HepG2 (cell line): ENCODE data around the gene FJX1. TPM values are rescaled to one million over a fixed set of nuclear protein-coding genes. Genes with fewer than 3 reads are reported as not detected.
A peak's percentile ranks its signal among the peaks of the same experiment; 100 is the strongest.

Experiments used
- AHR ChIP-seq: IDR thresholded peaks from 2 replicates; pipeline ENCODE4 v1.6.1; 2018; ENCODE audit warnings: missing genetic modification reagents, missing compliant biosample characterization
- CBFB ChIP-seq: sonication (generic); formaldehyde crosslinking; IDR thresholded peaks from 2 replicates; pipeline ENCODE4 v1.4.0; 2020; ENCODE audit warnings: missing genetic modification reagents
- JUN ChIP-seq: sonication (generic); formaldehyde crosslinking; IDR thresholded peaks from 2 replicates; pipeline ENCODE4 v1.4.0; 2020; ENCODE audit warnings: mild to moderate bottlenecking, missing genetic modification reagents
- KMT2B ChIP-seq: IDR thresholded peaks from 2 replicates; pipeline ENCODE4 v1.6.1; 2016; ENCODE audit warnings: missing genetic modification reagents, missing compliant biosample characterization
- MATR3 ChIP-seq: sonication (generic); formaldehyde crosslinking; IDR thresholded peaks from 2 replicates; pipeline ENCODE4 v1.4.0; 2020; ENCODE audit warnings: missing genetic modification reagents
- MAZ ChIP-seq, 2 experiments: sonication (generic) in 1 of 2; formaldehyde crosslinking in 1 of 2; IDR thresholded peaks; 2 replicates each; pipeline versions ENCODE4 v1.5.0 to v1.6.1; 2012 to 2020; ENCODE audit warnings: low read depth in 2 of 2, mild to moderate bottlenecking in 2 of 2, borderline replicate concordance in 1 of 2, improper control_type of control experiment in 1 of 2, low read length in 1 of 2, missing genetic modification reagents in 1 of 2, moderate library complexity in 1 of 2
- NR2C2 ChIP-seq: sonication (generic); formaldehyde crosslinking; IDR thresholded peaks from 2 replicates; pipeline ENCODE4 v1.4.0; 2020; ENCODE audit warnings: missing genetic modification reagents, mild to moderate bottlenecking, moderate library complexity, borderline replicate concordance
- PPARG ChIP-seq: conservative IDR thresholded peaks from 2 replicates; pipeline ENCODE4 v1.6.1; 2016; ENCODE audit warnings: missing biosample characterization, missing genetic modification reagents
- PRPF4 ChIP-seq: fragments of 200-400 bp; formaldehyde crosslinking; IDR thresholded peaks from 2 replicates; pipeline ENCODE4 v1.6.1; 2016; ENCODE audit warnings: low read length, low read depth; ENCODE audit not compliant: poor library complexity, severe bottlenecking
- SALL1 ChIP-seq: sonication (generic); formaldehyde crosslinking; IDR thresholded peaks from 2 replicates; pipeline ENCODE4 v1.8.0; 2022; ENCODE audit warnings: mild to moderate bottlenecking, missing genetic modification reagents
- SRF ChIP-seq: IDR thresholded peaks from 2 replicates; pipeline ENCODE4 v1.6.1; 2011; ENCODE audit warnings: mild to moderate bottlenecking, low read depth, low read length, moderate library complexity
- SYNCRIP ChIP-seq: fragments of 200-400 bp; formaldehyde crosslinking; IDR thresholded peaks from 2 replicates; pipeline ENCODE4 v1.6.1; 2018; ENCODE audit warnings: mild to moderate bottlenecking, low read depth, low read length; ENCODE audit not compliant: insufficient read depth
- U2AF1 ChIP-seq: fragments of 200-400 bp; formaldehyde crosslinking; optimal IDR thresholded peaks from 2 replicates; pipeline ENCODE3; 2017; ENCODE audit warnings: mild to moderate bottlenecking, low read depth, low read length
- ZFP41 ChIP-seq: sonication (generic); formaldehyde crosslinking; IDR thresholded peaks from 2 replicates; pipeline ENCODE4 v1.4.0; 2020; ENCODE audit warnings: mild to moderate bottlenecking, missing genetic modification reagents, borderline replicate concordance
- ZNF230 ChIP-seq: sonication (generic); formaldehyde crosslinking; IDR thresholded peaks from 2 replicates; pipeline ENCODE4 v1.4.0; 2020; ENCODE audit warnings: mild to moderate bottlenecking, missing genetic modification reagents
- ZNF33B ChIP-seq: sonication (generic); formaldehyde crosslinking; IDR thresholded peaks from 2 replicates; pipeline ENCODE4 v1.5.1; 2020; ENCODE audit warnings: mild to moderate bottlenecking, missing genetic modification reagents
- ZNF367 ChIP-seq: sonication (generic); formaldehyde crosslinking; IDR thresholded peaks from 2 replicates; pipeline ENCODE4 v1.4.0; 2020; ENCODE audit warnings: missing genetic modification reagents, borderline replicate concordance
- ZNF460 ChIP-seq: sonication (generic); formaldehyde crosslinking; IDR thresholded peaks from 2 replicates; pipeline ENCODE4 v1.5.1; 2020; ENCODE audit warnings: missing genetic modification reagents, mild to moderate bottlenecking, borderline replicate concordance
- ZNF567 ChIP-seq: sonication (generic); formaldehyde crosslinking; IDR thresholded peaks from 2 replicates; pipeline ENCODE4 v1.8.1; 2023; ENCODE audit warnings: mild to moderate bottlenecking, missing genetic modification reagents, borderline replicate concordance
- ZNF607 ChIP-seq: sonication (generic); formaldehyde crosslinking; IDR thresholded peaks from 2 replicates; pipeline ENCODE4 v1.5.1; 2020; ENCODE audit warnings: missing genetic modification reagents, mild to moderate bottlenecking, borderline replicate concordance
- ZNF83 ChIP-seq: sonication (generic); formaldehyde crosslinking; IDR thresholded peaks from 2 replicates; pipeline ENCODE4 v1.4.0; 2020; ENCODE audit warnings: missing genetic modification reagents, mild to moderate bottlenecking, borderline replicate concordance
- polyA plus RNA-seq, 8 experiments: library from polyadenylated mRNA; depleted of rRNA in 3 of 8; stranded (reverse) in 7 of 8; unstranded in 1 of 8; fragments of >200 nt; fragmentation: Illumina TruSeq in 4 of 8; extraction: Trizol in 4 of 8; gene quantifications; 2 replicates each; pipeline versions ENCODE4 v1.2.1 to v1.2.3, GENCODE V29; 2011 to 2016; ENCODE audit warnings: low read depth in 4 of 8, missing spikeins in 1 of 8, mixed read lengths in 1 of 8; ENCODE audit not compliant: insufficient read depth in 1 of 8
- total RNA-seq, 5 experiments: library from RNA; depleted of rRNA; stranded (reverse); fragments of >200 nt; fragmentation: Illumina TruSeq; extraction: Trizol; gene quantifications; 2 replicates each; pipeline ENCODE4 v1.2.3, GENCODE V29; 2016; ENCODE audit warnings: low read depth in 1 of 5
- TF ChIP-seq, protein P1 (sequence below): sonication (generic); formaldehyde crosslinking; IDR thresholded peaks from 2 replicates; pipeline ENCODE4 v1.5.0; 2020; ENCODE audit warnings: missing genetic modification reagents
- TF ChIP-seq, protein P2 (sequence below): sonication (generic); formaldehyde crosslinking; IDR thresholded peaks from 2 replicates; pipeline ENCODE4 v1.5.0; 2020; ENCODE audit warnings: mild to moderate bottlenecking, missing genetic modification reagents
- TF ChIP-seq, protein P3 (sequence below): IDR thresholded peaks from 2 replicates; pipeline ENCODE4 v1.6.1; 2018; ENCODE audit warnings: missing genetic modification reagents

FJX1 gene
- total and polyA plus RNA-seq, 2 of the 13 experiments (the other 11 are each of a cell fraction or from before 2014, with no cell fraction given), result 0.40 to 0.82 TPM

DNA sequence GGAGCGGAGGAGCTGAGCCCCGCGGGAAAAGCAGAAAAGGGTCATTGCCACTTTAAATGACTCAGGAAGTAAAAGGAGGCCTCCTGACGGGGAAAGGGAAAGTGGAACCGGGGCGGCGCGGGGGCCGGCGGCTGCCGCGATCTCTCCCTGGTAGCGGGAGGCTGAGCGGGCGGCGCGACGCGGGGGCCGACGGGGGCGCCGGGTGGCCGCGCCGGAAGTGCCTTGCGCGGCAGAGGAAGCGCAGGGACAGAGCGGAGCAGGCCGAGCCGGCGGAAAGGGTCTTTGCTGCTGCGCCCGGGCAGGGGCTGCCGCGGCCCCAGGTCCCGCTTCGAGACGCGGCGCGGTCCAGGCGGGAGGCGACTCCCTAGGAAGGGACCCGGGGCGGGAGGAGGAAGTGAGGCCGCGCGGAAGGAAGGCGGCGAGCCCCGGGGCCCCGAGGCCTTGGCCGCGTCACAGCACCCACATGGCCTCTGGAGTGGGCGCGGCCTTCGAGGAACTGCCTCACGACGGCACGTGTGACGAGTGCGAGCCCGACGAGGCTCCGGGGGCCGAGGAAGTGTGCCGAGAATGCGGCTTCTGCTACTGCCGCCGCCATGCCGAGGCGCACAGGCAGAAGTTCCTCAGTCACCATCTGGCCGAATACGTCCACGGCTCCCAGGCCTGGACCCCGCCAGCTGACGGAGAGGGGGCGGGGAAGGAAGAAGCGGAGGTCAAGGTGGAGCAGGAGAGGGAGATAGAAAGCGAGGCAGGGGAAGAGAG lies 44.6 kb downstream of the FJX1 start, which contains the start of gene TRIM44 (continued):
- TF ChIP-seq MAZ (IDR thresholded peaks at IDR 0.05; ENCODE audit: borderline replicate concordance, low read depth, low read length), result 0 out of 2 replicates have a peak, but pooled peaks have one; percentile 13
- TF ChIP-seq MAZ (CRISPR knock-in tag; IDR thresholded peaks at IDR 0.05; ENCODE audit: low read depth), result no peak
- 0 out of 2 replicates have a peak, but pooled peaks have one; percentile 15 for TF ChIP-seq ZNF460 (CRISPR knock-in tag)
- TF ChIP-seq SRF, result no peak
- no peak for TF ChIP-seq AHR (CRISPR knock-in tag)
- peak; percentile 99 for TF ChIP-seq ZNF83 (CRISPR knock-in tag)
- TF ChIP-seq KMT2B (CRISPR knock-in tag), result peak; percentile 80
- TF ChIP-seq ZNF33B (CRISPR knock-in tag), result peak; percentile 99
- TF ChIP-seq ZFP41 (CRISPR knock-in tag), result peak; percentile 100
- peak; percentile 96 for TF ChIP-seq ZNF367 (CRISPR knock-in tag)
- TF ChIP-seq PRPF4, result peak; percentile 67
- TF ChIP-seq SALL1 (CRISPR knock-in tag), result peak; percentile 95
- TF ChIP-seq NR2C2 (CRISPR knock-in tag), result peak; percentile 98
- TF ChIP-seq SYNCRIP, result no peak
- peak; percentile 57 for TF ChIP-seq JUN (CRISPR knock-in tag)
- peak; percentile 71 for TF ChIP-seq CBFB (CRISPR knock-in tag)
- 0 out of 2 replicates have a peak, but pooled peaks have one; percentile 52 for TF ChIP-seq PPARG (CRISPR knock-in tag)
- TF ChIP-seq ZNF567, result peak; percentile 80
- TF ChIP-seq, protein P1, sequence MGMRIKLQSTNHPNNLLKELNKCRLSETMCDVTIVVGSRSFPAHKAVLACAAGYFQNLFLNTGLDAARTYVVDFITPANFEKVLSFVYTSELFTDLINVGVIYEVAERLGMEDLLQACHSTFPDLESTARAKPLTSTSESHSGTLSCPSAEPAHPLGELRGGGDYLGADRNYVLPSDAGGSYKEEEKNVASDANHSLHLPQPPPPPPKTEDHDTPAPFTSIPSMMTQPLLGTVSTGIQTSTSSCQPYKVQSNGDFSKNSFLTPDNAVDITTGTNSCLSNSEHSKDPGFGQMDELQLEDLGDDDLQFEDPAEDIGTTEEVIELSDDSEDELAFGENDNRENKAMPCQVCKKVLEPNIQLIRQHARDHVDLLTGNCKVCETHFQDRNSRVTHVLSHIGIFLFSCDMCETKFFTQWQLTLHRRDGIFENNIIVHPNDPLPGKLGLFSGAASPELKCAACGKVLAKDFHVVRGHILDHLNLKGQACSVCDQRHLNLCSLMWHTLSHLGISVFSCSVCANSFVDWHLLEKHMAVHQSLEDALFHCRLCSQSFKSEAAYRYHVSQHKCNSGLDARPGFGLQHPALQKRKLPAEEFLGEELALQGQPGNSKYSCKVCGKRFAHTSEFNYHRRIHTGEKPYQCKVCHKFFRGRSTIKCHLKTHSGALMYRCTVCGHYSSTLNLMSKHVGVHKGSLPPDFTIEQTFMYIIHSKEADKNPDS (CRISPR knock-in tag), result peak; percentile 40; the same call in 1 of the 2 replicates
- TF ChIP-seq, protein P2, sequence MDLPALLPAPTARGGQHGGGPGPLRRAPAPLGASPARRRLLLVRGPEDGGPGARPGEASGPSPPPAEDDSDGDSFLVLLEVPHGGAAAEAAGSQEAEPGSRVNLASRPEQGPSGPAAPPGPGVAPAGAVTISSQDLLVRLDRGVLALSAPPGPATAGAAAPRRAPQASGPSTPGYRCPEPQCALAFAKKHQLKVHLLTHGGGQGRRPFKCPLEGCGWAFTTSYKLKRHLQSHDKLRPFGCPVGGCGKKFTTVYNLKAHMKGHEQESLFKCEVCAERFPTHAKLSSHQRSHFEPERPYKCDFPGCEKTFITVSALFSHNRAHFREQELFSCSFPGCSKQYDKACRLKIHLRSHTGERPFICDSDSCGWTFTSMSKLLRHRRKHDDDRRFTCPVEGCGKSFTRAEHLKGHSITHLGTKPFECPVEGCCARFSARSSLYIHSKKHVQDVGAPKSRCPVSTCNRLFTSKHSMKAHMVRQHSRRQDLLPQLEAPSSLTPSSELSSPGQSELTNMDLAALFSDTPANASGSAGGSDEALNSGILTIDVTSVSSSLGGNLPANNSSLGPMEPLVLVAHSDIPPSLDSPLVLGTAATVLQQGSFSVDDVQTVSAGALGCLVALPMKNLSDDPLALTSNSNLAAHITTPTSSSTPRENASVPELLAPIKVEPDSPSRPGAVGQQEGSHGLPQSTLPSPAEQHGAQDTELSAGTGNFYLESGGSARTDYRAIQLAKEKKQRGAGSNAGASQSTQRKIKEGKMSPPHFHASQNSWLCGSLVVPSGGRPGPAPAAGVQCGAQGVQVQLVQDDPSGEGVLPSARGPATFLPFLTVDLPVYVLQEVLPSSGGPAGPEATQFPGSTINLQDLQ, result peak; percentile 91
- TF ChIP-seq U2AF1, result no peak
- TF ChIP-seq ZNF607, result peak; percentile 99
- TF ChIP-seq ZNF230 (CRISPR knock-in tag), result peak; percentile 99
- no peak for TF ChIP-seq MATR3 (CRISPR knock-in tag)
- TF ChIP-seq, protein P3, sequence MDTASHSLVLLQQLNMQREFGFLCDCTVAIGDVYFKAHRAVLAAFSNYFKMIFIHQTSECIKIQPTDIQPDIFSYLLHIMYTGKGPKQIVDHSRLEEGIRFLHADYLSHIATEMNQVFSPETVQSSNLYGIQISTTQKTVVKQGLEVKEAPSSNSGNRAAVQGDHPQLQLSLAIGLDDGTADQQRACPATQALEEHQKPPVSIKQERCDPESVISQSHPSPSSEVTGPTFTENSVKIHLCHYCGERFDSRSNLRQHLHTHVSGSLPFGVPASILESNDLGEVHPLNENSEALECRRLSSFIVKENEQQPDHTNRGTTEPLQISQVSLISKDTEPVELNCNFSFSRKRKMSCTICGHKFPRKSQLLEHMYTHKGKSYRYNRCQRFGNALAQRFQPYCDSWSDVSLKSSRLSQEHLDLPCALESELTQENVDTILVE (CRISPR knock-in tag), result peak; percentile 82
